ENCODE results near the gene CNDP2. TPM values are rescaled to one million over a fixed set of nuclear protein-coding genes. Genes with fewer than 3 reads are reported as not detected.
"Not testable (repeated sequence)": the region's sequence is repeated elsewhere in the genome, so short reads cannot be mapped to it uniquely, and the experiment has no call there.

Gene CNDP2
- total RNA-seq, 1 donor = 38.0 TPM

DNA sequence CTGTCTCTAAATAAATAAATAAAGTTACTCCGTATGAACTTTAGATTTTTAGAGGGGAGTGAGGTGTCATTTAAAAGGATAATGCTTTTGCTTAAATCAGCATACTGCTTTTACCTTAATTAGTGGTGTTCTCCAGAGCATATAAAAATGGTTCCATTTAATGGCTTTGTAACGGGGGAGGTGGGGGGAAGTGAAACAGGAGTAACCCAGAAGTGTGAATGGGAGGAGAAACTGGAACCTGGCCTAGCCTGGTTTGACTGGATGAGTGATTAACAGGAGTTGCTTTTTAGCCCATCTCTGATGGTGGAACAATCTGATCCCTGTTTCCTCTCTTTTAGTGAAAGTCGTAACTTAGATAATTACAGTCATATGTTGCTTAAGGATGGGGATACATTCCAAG is 1.6 kb downstream of the CNDP2 start:
- DNase-seq (ENCODE audit: low read depth) = no peak
- TF ChIP-seq, protein P1, sequence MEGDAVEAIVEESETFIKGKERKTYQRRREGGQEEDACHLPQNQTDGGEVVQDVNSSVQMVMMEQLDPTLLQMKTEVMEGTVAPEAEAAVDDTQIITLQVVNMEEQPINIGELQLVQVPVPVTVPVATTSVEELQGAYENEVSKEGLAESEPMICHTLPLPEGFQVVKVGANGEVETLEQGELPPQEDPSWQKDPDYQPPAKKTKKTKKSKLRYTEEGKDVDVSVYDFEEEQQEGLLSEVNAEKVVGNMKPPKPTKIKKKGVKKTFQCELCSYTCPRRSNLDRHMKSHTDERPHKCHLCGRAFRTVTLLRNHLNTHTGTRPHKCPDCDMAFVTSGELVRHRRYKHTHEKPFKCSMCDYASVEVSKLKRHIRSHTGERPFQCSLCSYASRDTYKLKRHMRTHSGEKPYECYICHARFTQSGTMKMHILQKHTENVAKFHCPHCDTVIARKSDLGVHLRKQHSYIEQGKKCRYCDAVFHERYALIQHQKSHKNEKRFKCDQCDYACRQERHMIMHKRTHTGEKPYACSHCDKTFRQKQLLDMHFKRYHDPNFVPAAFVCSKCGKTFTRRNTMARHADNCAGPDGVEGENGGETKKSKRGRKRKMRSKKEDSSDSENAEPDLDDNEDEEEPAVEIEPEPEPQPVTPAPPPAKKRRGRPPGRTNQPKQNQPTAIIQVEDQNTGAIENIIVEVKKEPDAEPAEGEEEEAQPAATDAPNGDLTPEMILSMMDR (IDR thresholded peaks at IDR 0.05; ENCODE audit: insufficient read depth, low read length) = no peak
- H3K4me3 ChIP-seq (ENCODE audit: low read depth, low read length) = no peak overlapping the region

DNA sequence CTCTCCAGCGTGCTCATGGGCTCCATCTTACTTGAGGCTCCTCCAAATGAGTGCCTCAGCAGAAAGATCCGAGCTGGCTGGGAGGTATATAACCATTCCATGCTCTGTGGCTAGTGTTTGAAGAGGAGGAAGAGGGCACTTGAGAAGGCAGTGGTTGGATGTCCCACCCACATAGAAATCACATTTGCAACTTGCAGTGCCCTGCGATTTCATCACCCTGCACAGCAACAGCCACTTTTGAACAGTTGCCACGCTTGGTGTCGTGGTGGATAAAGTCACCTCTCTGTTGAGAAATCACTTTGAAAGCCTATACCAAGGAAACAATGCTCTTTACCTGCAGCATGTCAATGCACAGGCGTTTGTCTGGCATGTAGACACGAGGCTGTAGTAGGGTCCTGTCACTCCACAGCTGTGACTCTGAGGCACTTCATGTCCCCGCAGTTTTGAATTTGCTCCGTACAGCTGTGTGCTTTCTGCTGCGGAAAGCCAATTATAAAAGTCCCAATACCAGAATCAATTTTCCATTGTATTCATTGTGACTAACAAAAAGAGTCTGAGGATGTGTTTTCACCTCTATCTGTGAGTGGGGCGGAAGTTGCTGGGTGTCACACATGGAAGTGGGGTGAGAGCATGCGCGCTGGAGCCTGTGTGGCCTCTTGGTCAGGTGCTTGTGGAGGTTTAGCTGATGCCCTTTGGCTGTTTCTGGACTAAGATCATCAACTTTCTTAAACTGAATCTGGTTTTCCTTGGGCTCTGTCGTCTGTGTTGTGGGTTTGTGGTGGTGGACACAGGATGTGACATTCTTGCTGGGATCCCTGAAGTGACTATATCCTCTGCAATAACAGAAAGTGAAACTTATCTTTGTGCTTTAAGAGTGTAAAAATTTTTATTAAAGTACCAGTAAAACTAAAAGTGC is 2.8 kb downstream of the CNDP2 start:
- peak; percentile 14 for DNase-seq (ENCODE audit: low read depth)
- TF ChIP-seq, protein P1 (IDR thresholded peaks at IDR 0.05; ENCODE audit: insufficient read depth, low read length) = no peak
- H3K4me3 ChIP-seq (ENCODE audit: low read depth, low read length) = peak overlapping the region; percentile 38

DNA sequence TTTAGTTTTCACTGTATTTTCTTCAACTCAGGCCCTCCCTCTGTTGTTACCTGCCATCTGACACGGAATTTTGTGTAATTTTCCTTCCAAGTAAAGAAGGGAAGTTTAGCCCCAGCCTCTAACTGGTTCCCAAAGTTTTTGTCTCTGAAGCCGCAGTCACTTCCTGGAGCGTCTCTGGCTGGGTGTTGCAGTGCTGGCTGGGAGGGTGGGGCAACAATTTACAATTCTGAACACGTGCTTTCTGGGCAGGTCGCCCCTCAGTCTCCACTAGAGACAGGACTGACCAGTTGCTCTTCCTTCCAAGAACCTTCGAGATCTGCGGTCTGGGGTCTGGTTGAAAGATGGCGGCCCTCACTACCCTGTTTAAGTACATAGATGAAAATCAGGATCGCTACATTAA is 3.5 kb downstream of the CNDP2 start:
- TF ChIP-seq, protein P1 (IDR thresholded peaks at IDR 0.05; ENCODE audit: insufficient read depth, low read length) = no peak
- H3K4me3 ChIP-seq (ENCODE audit: low read depth, low read length) = peak overlapping the region; percentile 38
- peak; percentile 56 for DNase-seq (ENCODE audit: low read depth)

DNA sequence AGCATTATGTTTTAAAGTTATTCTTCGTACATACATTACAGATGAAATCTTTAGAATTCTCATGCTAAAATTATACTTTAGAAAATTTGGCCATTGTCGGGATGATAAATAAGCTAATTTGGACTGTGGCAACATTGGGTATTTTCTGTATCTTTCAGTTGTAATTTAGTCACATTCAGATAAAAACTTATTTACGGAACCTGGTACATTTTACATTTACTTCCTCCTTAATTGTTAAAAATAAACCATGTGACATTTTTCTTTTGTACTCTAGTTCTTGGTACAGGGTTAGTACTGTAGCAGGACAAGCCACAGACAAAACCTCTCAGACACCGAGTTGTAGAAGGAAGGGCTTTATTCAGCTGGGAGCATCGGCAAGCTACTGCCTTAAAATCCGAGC is 4.2 kb downstream of the CNDP2 start:
- H3K4me3 ChIP-seq (ENCODE audit: low read depth, low read length) = no peak overlapping the region
- no peak for DNase-seq (ENCODE audit: low read depth)
- TF ChIP-seq, protein P1 (IDR thresholded peaks at IDR 0.05; ENCODE audit: insufficient read depth, low read length) = no peak

DNA sequence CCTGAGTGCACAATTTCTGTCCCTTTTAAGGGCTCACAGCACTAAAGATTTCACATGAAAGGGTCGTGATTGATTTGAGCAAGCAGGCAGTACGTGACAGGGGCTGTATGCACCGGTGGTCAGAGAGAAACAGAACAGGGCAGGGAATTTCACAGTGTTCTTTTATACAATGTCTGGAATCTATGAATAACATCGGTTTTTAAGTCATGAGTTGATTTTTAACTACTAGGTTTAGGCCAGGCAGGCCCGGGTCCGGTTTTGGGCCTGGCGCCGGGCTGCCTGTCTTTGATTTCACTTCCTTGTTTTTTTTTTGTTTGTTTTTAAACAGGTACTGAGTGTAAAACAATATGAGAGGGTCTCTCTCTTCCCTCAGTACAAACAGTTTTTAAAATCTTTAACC is 4.6 kb downstream of the CNDP2 start:
- H3K4me3 ChIP-seq (ENCODE audit: low read depth, low read length); DNase-seq (ENCODE audit: low read depth): not testable (repeated sequence)

DNA sequence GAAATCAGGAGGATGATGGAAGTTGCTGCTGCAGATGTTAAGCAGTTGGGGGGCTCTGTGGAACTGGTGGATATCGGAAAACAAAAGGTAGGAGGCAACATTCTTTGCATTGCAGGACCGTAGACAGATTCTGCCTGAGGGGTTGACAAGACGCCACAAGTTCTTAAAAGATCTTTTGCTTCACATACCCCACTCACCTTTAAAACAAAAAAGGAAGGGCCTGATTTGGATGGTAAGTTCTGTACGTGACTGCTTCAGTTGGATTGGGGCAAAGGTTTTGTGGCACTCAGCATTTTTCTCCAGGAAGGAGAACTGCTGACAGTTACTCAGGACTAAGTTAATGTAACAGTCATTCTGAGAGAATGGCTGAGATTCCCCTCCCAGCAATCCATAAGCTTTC is 5.2 kb downstream of the CNDP2 start:
- H3K4me3 ChIP-seq (ENCODE audit: low read depth, low read length) = no peak overlapping the region

DNA sequence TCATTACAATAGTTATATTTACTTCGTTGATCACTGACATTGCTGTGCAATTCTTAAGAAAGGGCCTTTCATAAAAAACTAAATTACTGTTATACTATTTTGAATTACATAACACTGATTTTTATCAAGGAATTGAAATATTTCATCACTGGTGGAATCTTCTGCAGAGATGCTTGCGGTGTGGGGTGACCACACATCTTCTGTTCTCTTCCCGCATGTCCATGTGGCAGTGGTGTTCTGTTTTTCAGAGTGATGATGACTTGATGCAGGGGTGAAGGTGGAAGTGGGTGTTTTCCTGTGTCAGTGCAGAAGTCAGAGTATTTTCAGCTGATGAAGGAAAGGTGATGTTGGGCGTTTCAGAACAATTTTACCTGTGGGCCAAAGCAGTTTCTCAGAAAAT is 7.0 kb downstream of the CNDP2 start:
- TF ChIP-seq, protein P1 (IDR thresholded peaks at IDR 0.05; ENCODE audit: insufficient read depth, low read length) = no peak
- no peak for DNase-seq (ENCODE audit: low read depth)
- H3K4me3 ChIP-seq (ENCODE audit: low read depth, low read length) = no peak overlapping the region

More for the DNA sequence above, 5.2 kb downstream of the CNDP2 start:
- DNase-seq (ENCODE audit: low read depth) = no peak
- TF ChIP-seq, protein P1 (IDR thresholded peaks at IDR 0.05; ENCODE audit: insufficient read depth, low read length) = no peak
